Measurements from ENCODE around the gene FBXL17. TPM values are rescaled to one million over a fixed set of nuclear protein-coding genes. Genes with fewer than 3 reads are reported as not detected.

The FBXL17 gene
- total and polyA plus RNA-seq, 7 donors: 6.2 to 36.1 (median 30.3) TPM

DNA sequence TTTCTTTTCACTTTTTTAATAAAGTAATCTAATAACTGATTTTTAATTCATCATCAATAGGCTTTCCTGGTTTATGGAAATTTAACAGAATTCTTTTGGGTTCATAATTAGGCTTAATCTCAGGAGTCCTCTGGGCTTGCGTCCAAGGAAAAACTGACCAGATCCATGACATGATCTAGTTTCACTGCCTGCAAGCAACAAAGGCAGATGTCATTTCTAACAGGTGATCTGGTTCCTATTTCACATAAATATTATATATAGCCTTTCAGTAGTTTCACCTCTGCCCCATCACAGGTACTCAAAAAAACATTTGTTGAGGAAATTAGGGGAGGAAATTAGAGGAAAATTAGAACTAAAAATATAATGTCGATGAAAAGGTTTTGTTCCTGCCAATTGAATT is 126.4 kb downstream of the FBXL17 start:
- intact Hi-C loops (cut with DNase I): no loop called here
- H3K9me3 ChIP-seq: no peaks in the 10 kb centered on the region
- peaks cover 39% of the 10 kb centered on the region for H3K4me1 ChIP-seq
- no peaks in the 10 kb centered on the region for H3K27me3 ChIP-seq (ENCODE audit: insufficient read depth in 3 of 3, low read length in 2 of 3)
- TF ChIP-seq, protein P1, sequence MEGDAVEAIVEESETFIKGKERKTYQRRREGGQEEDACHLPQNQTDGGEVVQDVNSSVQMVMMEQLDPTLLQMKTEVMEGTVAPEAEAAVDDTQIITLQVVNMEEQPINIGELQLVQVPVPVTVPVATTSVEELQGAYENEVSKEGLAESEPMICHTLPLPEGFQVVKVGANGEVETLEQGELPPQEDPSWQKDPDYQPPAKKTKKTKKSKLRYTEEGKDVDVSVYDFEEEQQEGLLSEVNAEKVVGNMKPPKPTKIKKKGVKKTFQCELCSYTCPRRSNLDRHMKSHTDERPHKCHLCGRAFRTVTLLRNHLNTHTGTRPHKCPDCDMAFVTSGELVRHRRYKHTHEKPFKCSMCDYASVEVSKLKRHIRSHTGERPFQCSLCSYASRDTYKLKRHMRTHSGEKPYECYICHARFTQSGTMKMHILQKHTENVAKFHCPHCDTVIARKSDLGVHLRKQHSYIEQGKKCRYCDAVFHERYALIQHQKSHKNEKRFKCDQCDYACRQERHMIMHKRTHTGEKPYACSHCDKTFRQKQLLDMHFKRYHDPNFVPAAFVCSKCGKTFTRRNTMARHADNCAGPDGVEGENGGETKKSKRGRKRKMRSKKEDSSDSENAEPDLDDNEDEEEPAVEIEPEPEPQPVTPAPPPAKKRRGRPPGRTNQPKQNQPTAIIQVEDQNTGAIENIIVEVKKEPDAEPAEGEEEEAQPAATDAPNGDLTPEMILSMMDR (IDR thresholded peaks at IDR 0.05): no peak
- no peak for ATAC-seq
- H3K27ac ChIP-seq: no peak overlapping the region
- no peak overlapping the region for H3K4me3 ChIP-seq
- H3K36me3 ChIP-seq (ENCODE audit: insufficient read depth in 1 of 2, low read depth in 1 of 2): no peaks in the 10 kb centered on the region
- no peak for DNase-seq
- 30 to 40% (median 31%) methylated on average over 2 of the region's 2 CpGs for WGBS, 3 donors

- TF ChIP-seq, protein P1 (IDR thresholded peaks at IDR 0.05): no peak
- WGBS, 3 donors: 89 to 97% (median 94%) methylated on average over 1 of the region's 1 CpG
- Histone ChIP-seq H3K27me3 (ENCODE audit: insufficient read depth in 3 of 3, low read length in 2 of 3) (no peaks in the 10 kb centered on the region), H3K4me3 (no peak overlapping the region), H3K4me1 (peaks cover 54% of the 10 kb centered on the region), H3K9me3 (no peaks in the 10 kb centered on the region), H3K27ac (no peak overlapping the region), H3K36me3 (ENCODE audit: insufficient read depth in 1 of 2, low read depth in 1 of 2) (no peaks in the 10 kb centered on the region)
- ATAC-seq (no peak), DNase-seq (no peak)
- intact Hi-C loops (cut with DNase I): no loop called here
Measured at GRCh38 chr5:108251350-108251749, 130.5 kb downstream of the FBXL17 start.

- intact Hi-C loops (cut with DNase I): no loop called here
- H3K27ac ChIP-seq: no peak overlapping the region
Measured at GRCh38 chr5:108249785-108250426, 132.0 kb downstream of the FBXL17 start.

GRCh38 chr5:108249095-108249784 is 132.7 kb downstream of the FBXL17 start:
- WGBS, 3 donors: 66 to 93% (median 67%) methylated on average over 7 of the region's 7 CpGs
- Histone ChIP-seq H3K27me3 (ENCODE audit: insufficient read depth in 3 of 3, low read length in 2 of 3) (no peaks in the 10 kb centered on the region), H3K36me3 (ENCODE audit: insufficient read depth in 1 of 2, low read depth in 1 of 2) (no peaks in the 10 kb centered on the region), H3K4me3 (no peak overlapping the region), H3K27ac (no peak overlapping the region), H3K4me1 (peaks cover 45% of the 10 kb centered on the region), H3K9me3 (no peaks in the 10 kb centered on the region)
- DNase-seq (no peak), ATAC-seq (peak in 2 of 4 donors; percentile 48 to 65)
- intact Hi-C loops (cut with DNase I): no loop called here
- TF ChIP-seq, protein P1 (IDR thresholded peaks at IDR 0.05): no peak

More at GRCh38 chr5:108249785-108250426, 132.0 kb downstream of the FBXL17 start:
- H3K9me3 ChIP-seq: no peaks in the 10 kb centered on the region
- no peak for DNase-seq
- no peaks in the 10 kb centered on the region for H3K36me3 ChIP-seq (ENCODE audit: insufficient read depth in 1 of 2, low read depth in 1 of 2)
- ATAC-seq: no peak
- peaks cover 43% of the 10 kb centered on the region for H3K4me1 ChIP-seq
- 41 to 54% (median 42%) methylated on average over 3 of the region's 3 CpGs for WGBS, 3 donors
- no peak overlapping the region for H3K4me3 ChIP-seq
- no peaks in the 10 kb centered on the region for H3K27me3 ChIP-seq (ENCODE audit: insufficient read depth in 3 of 3, low read length in 2 of 3)
- TF ChIP-seq, protein P1 (IDR thresholded peaks at IDR 0.05): no peak

Measured in psoas muscle (tissue), 8 donors.